ENCODE measurements around the gene SEMA6A. TPM values are rescaled to one million over a fixed set of nuclear protein-coding genes. Genes with fewer than 3 reads are reported as not detected.

The SEMA6A gene
- polyA plus RNA-seq, 1 of the 3 experiments (the other 2 are of a cell fraction): 0.18 TPM

DNA sequence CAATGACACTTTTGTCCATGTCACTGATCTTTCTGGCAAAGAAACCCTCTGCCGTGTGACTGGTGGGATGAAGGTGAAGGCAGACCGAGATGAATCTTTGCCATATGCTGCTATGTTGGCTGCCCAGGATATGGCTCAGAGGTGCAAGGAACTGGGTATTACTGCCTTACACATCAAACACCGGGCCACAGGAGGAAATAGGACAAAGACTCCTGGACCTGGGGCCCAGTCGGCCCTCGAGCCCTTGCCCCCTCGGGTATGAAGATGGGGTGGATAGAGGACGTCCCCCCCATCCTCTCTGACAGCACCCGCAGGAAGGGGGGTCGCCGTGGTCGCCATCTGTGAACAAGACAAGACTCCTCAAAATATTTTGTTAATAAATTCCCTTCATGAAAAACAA, 12.0 kb downstream of the SEMA6A start (continued):
- TF ChIP-seq TEAD4 (IDR thresholded peaks at IDR 0.05; ENCODE audit: borderline replicate concordance, insufficient read depth) (no peak), RXRA (IDR thresholded peaks at IDR 0.05; ENCODE audit: borderline replicate concordance, low read depth) (no peak)

DNA sequence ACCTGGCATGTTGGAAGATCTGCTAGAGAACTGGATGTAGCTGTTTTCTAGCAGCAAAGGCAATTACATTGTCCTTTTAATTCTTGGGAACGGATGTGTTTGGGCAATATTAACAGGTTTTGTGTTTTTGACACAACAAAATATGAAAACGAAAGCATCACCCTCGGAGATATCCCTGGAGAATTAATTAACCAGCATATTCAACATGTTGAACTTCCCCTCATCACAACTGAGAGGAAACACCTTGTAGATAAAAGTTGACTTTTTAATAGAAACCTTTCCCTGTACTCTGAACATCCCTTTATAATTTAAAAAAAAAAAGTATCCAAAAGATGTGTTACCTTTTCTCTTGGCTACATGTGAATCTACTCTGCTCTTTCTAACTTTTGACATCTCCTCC, 13.0 kb downstream of the SEMA6A start:
- Histone ChIP-seq H2AFZ (ENCODE audit: low read depth) (no peak overlapping the region), H3K27me3 (ENCODE audit: insufficient read depth) (no peaks in the 10 kb centered on the region), H3K27ac (ENCODE audit: low read depth in 2 of 2, low read length in 1 of 2) (no peak overlapping the region), H3K4me3 (ENCODE audit: low read depth in 2 of 2, low read length in 1 of 2) (no peak overlapping the region), H3F3A (replicated peaks; ENCODE audit: insufficient read depth) (no peaks in the 10 kb centered on the region), H3K9me3 (no peaks in the 10 kb centered on the region), H3K36me3 (replicated peaks in 1 of 2; ENCODE audit: control insufficient read depth in 1 of 2, insufficient read depth in 2 of 2, low read length in 1 of 2) (no peaks in the 10 kb centered on the region), H3K4me1 (ENCODE audit: control insufficient read depth in 1 of 2, insufficient read depth in 2 of 2, low read depth in 1 of 2, low read length in 1 of 2) (peaks cover 0 to under 1% of the 10 kb centered on the region in 2 experiments; a peak in 1 of 4 replicates), H3K9ac (no peak overlapping the region), H4K20me1 (ENCODE audit: insufficient read depth) (no peaks in the 10 kb centered on the region), H3K4me2 (no peak overlapping the region), H3K9me2 (no peaks in the 10 kb centered on the region), H3K79me2 (ENCODE audit: insufficient read depth) (no peaks in the 10 kb centered on the region)
- TF ChIP-seq, protein P1, sequence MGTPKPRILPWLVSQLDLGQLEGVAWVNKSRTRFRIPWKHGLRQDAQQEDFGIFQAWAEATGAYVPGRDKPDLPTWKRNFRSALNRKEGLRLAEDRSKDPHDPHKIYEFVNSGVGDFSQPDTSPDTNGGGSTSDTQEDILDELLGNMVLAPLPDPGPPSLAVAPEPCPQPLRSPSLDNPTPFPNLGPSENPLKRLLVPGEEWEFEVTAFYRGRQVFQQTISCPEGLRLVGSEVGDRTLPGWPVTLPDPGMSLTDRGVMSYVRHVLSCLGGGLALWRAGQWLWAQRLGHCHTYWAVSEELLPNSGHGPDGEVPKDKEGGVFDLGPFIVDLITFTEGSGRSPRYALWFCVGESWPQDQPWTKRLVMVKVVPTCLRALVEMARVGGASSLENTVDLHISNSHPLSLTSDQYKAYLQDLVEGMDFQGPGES (IDR thresholded peaks at IDR 0.05; ENCODE audit: low read depth, low read length): no peak
- TF ChIP-seq JUND (IDR thresholded peaks at IDR 0.05): no peak
- no peak for TF ChIP-seq YY1 (IDR thresholded peaks at IDR 0.05; ENCODE audit: low read depth)
- TF ChIP-seq TEAD4 (IDR thresholded peaks at IDR 0.05; ENCODE audit: borderline replicate concordance, insufficient read depth): no peak
- TF ChIP-seq RAD21 (IDR thresholded peaks at IDR 0.05; ENCODE audit: low read length): no peak
- TF ChIP-seq, protein P2, sequence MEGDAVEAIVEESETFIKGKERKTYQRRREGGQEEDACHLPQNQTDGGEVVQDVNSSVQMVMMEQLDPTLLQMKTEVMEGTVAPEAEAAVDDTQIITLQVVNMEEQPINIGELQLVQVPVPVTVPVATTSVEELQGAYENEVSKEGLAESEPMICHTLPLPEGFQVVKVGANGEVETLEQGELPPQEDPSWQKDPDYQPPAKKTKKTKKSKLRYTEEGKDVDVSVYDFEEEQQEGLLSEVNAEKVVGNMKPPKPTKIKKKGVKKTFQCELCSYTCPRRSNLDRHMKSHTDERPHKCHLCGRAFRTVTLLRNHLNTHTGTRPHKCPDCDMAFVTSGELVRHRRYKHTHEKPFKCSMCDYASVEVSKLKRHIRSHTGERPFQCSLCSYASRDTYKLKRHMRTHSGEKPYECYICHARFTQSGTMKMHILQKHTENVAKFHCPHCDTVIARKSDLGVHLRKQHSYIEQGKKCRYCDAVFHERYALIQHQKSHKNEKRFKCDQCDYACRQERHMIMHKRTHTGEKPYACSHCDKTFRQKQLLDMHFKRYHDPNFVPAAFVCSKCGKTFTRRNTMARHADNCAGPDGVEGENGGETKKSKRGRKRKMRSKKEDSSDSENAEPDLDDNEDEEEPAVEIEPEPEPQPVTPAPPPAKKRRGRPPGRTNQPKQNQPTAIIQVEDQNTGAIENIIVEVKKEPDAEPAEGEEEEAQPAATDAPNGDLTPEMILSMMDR (IDR thresholded peaks at IDR 0.05): no peak
- TF ChIP-seq FOSL2 (IDR thresholded peaks at IDR 0.05; ENCODE audit: borderline replicate concordance, low read depth): no peak
- TF ChIP-seq MXI1 (IDR thresholded peaks at IDR 0.05; ENCODE audit: low read depth, low read length): no peak
- TF ChIP-seq, protein P3, sequence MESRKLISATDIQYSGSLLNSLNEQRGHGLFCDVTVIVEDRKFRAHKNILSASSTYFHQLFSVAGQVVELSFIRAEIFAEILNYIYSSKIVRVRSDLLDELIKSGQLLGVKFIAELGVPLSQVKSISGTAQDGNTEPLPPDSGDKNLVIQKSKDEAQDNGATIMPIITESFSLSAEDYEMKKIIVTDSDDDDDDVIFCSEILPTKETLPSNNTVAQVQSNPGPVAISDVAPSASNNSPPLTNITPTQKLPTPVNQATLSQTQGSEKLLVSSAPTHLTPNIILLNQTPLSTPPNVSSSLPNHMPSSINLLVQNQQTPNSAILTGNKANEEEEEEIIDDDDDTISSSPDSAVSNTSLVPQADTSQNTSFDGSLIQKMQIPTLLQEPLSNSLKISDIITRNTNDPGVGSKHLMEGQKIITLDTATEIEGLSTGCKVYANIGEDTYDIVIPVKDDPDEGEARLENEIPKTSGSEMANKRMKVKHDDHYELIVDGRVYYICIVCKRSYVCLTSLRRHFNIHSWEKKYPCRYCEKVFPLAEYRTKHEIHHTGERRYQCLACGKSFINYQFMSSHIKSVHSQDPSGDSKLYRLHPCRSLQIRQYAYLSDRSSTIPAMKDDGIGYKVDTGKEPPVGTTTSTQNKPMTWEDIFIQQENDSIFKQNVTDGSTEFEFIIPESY (IDR thresholded peaks at IDR 0.05; ENCODE audit: borderline replicate concordance, low read depth): no peak
- TF ChIP-seq TAF1 (IDR thresholded peaks at IDR 0.05; ENCODE audit: borderline replicate concordance, low read depth, low read length): no peak
- TF ChIP-seq, protein P4, sequence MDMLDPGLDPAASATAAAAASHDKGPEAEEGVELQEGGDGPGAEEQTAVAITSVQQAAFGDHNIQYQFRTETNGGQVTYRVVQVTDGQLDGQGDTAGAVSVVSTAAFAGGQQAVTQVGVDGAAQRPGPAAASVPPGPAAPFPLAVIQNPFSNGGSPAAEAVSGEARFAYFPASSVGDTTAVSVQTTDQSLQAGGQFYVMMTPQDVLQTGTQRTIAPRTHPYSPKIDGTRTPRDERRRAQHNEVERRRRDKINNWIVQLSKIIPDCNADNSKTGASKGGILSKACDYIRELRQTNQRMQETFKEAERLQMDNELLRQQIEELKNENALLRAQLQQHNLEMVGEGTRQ (IDR thresholded peaks at IDR 0.05; ENCODE audit: borderline replicate concordance, low read depth, low read length): no peak
- TF ChIP-seq EP300 (IDR thresholded peaks at IDR 0.05; ENCODE audit: borderline replicate concordance in 1 of 2, low read depth in 1 of 2, low read length in 1 of 2): no peak
- TF ChIP-seq FOXM1 (IDR thresholded peaks at IDR 0.05; ENCODE audit: low read depth): no peak
- TF ChIP-seq NRF1 (IDR thresholded peaks at IDR 0.05; ENCODE audit: low read depth, low read length): no peak
- TF ChIP-seq CHD2 (IDR thresholded peaks at IDR 0.05; ENCODE audit: low read length, partially characterized antibody): no peak
- TF ChIP-seq, protein P5, sequence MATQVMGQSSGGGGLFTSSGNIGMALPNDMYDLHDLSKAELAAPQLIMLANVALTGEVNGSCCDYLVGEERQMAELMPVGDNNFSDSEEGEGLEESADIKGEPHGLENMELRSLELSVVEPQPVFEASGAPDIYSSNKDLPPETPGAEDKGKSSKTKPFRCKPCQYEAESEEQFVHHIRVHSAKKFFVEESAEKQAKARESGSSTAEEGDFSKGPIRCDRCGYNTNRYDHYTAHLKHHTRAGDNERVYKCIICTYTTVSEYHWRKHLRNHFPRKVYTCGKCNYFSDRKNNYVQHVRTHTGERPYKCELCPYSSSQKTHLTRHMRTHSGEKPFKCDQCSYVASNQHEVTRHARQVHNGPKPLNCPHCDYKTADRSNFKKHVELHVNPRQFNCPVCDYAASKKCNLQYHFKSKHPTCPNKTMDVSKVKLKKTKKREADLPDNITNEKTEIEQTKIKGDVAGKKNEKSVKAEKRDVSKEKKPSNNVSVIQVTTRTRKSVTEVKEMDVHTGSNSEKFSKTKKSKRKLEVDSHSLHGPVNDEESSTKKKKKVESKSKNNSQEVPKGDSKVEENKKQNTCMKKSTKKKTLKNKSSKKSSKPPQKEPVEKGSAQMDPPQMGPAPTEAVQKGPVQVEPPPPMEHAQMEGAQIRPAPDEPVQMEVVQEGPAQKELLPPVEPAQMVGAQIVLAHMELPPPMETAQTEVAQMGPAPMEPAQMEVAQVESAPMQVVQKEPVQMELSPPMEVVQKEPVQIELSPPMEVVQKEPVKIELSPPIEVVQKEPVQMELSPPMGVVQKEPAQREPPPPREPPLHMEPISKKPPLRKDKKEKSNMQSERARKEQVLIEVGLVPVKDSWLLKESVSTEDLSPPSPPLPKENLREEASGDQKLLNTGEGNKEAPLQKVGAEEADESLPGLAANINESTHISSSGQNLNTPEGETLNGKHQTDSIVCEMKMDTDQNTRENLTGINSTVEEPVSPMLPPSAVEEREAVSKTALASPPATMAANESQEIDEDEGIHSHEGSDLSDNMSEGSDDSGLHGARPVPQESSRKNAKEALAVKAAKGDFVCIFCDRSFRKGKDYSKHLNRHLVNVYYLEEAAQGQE (IDR thresholded peaks at IDR 0.05; ENCODE audit: low read depth, low read length): no peak
- TF ChIP-seq NFIC (IDR thresholded peaks at IDR 0.05; ENCODE audit: borderline replicate concordance): no peak
- TF ChIP-seq FOXJ3 (CRISPR knock-in tag; IDR thresholded peaks at IDR 0.05): no peak
- TF ChIP-seq, protein P6, sequence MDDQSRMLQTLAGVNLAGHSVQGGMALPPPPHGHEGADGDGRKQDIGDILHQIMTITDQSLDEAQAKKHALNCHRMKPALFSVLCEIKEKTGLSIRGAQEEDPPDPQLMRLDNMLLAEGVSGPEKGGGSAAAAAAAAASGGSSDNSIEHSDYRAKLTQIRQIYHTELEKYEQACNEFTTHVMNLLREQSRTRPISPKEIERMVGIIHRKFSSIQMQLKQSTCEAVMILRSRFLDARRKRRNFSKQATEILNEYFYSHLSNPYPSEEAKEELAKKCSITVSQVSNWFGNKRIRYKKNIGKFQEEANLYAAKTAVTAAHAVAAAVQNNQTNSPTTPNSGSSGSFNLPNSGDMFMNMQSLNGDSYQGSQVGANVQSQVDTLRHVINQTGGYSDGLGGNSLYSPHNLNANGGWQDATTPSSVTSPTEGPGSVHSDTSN (IDR thresholded peaks at IDR 0.05): no peak
- DNase-seq: no peak
- 38% methylated on average over 3 of the region's 3 CpGs for WGBS (ENCODE audit: low lambda C conversion rate)
- ChIA-PET POLR2A (no interaction called here), CTCF (interaction anchor here (1.4 kb wide), 1 partner anchor 14 kb away, joined by 5 read pairs; no protein-coding TSS in a partner anchor)
